IMR-90 (cell line): ENCODE measurements around the gene XRCC5. TPM values are rescaled to one million over a fixed set of nuclear protein-coding genes. Genes with fewer than 3 reads are reported as not detected.

Experiments
- ATAC-seq: fragments of 200-7000 bp; cut with Tn5 transposase; 2 replicates; pipeline ENCODE4 v1.9.1; 2020; ENCODE audit warnings: low read depth, mild to moderate bottlenecking, moderate library complexity
- BruUV-seq: library from RNA; stranded (reverse); fragments of 400-500 nt; replicated peaks from 2 replicates; lab custom pipeline; 2021; lab: Mats Ljungman, UMichigan
- CTCF ChIA-PET: fragments of 300-600 bp; formaldehyde crosslinking; extraction: SDS; loops from one replicate; lab custom pipeline; 2021; ENCODE audit warnings: antibody characterized with exemption; lab: Yijun Ruan, JAX
- POLR2A ChIA-PET: fragments of 300-600 bp; sonication (Branson Sonifier 250); formaldehyde crosslinking; loops from one replicate; lab custom pipeline; 2022; ENCODE audit warnings: antibody characterized with exemption; ENCODE audit not compliant: unreplicated experiment; lab: Charles Lee
- DNase-seq: peaks from one replicate; pipeline ENCODE4 v3.0.0; 2013
- H2AFZ ChIP-seq: replicated peaks from 2 replicates; pipeline ENCODE3; 2013; ENCODE audit warnings: low read length, mild to moderate bottlenecking; ENCODE audit not compliant: poor library complexity
- H2AK5ac ChIP-seq: 2 replicates; pipeline ENCODE4 v1.6.1; 2013; ENCODE audit warnings: low read depth, low read length, inconsistent platforms
- H2AK9ac ChIP-seq: replicated peaks from 2 replicates; pipeline ENCODE3; 2013; ENCODE audit warnings: mild to moderate bottlenecking, low read depth, low read length, moderate library complexity; ENCODE audit not compliant: poor library complexity
- H2BK120ac ChIP-seq: 2 replicates; pipeline ENCODE4 v1.6.1; 2013; ENCODE audit warnings: low read depth, low read length, inconsistent platforms
- H2BK15ac ChIP-seq: 3 replicates; pipeline ENCODE4 v1.6.1; 2013; ENCODE audit warnings: low read depth, low read length, inconsistent platforms
- H2BK20ac ChIP-seq: 2 replicates; pipeline ENCODE4 v1.6.1; 2013; ENCODE audit warnings: low read depth, mild to moderate bottlenecking, inconsistent platforms, low read length, moderate library complexity
- H2BK5ac ChIP-seq: 2 replicates; pipeline ENCODE4 v1.6.1; 2013; ENCODE audit warnings: mild to moderate bottlenecking, low read depth, low read length, inconsistent platforms; ENCODE audit not compliant: poor library complexity, severe bottlenecking
- H3K14ac ChIP-seq: replicated peaks from 2 replicates; pipeline ENCODE4 v1.6.1; 2013; ENCODE audit warnings: low read depth, low read length, inconsistent platforms
- H3K18ac ChIP-seq: 2 replicates; pipeline ENCODE4 v1.6.1; 2013; ENCODE audit warnings: low read depth, low read length, control low read depth
- H3K23ac ChIP-seq: 2 replicates; pipeline ENCODE4 v1.6.1; 2013; ENCODE audit warnings: low read depth, low read length, inconsistent platforms
- H3K27ac ChIP-seq: 2 replicates; pipeline ENCODE4 v1.5.1; 2013; ENCODE audit warnings: mild to moderate bottlenecking, control low read depth, low read length; ENCODE audit not compliant: insufficient read depth
- H3K27me3 ChIP-seq: 2 replicates; pipeline ENCODE4 v1.6.1; 2013; ENCODE audit warnings: low read length; ENCODE audit not compliant: control insufficient read depth, insufficient read depth
- H3K36me3 ChIP-seq: 2 replicates; pipeline ENCODE4 v1.6.1; 2013; ENCODE audit warnings: low read length, mixed read lengths; ENCODE audit not compliant: control insufficient read depth, insufficient read depth
- H3K4ac ChIP-seq: 2 replicates; pipeline ENCODE4 v1.6.1; 2013; ENCODE audit warnings: low read depth, low read length, inconsistent platforms
- H3K4me1 ChIP-seq: 2 replicates; pipeline ENCODE4 v1.6.1; 2013; ENCODE audit warnings: low read length, mixed read lengths; ENCODE audit not compliant: control insufficient read depth, insufficient read depth
- H3K4me2 ChIP-seq: 2 replicates; pipeline ENCODE4 v1.6.1; 2013; ENCODE audit warnings: low read depth, mild to moderate bottlenecking, control low read depth, low read length, moderate library complexity
- H3K4me3 ChIP-seq: 2 replicates; pipeline ENCODE4 v1.5.1; 2013; ENCODE audit warnings: low read depth, mild to moderate bottlenecking, control low read depth, low read length, moderate library complexity; ENCODE audit not compliant: insufficient read depth
- H3K56ac ChIP-seq: 2 replicates; pipeline ENCODE4 v1.6.1; 2013; ENCODE audit warnings: low read length, inconsistent platforms; ENCODE audit not compliant: insufficient read depth; ENCODE audit errors: extremely low read depth
- H3K79me1 ChIP-seq, 2 experiments: 2 replicates each; pipeline ENCODE4 v1.6.1; 2013; ENCODE audit warnings: low read length in 2 of 2, inconsistent platforms in 1 of 2, low read depth in 1 of 2
- H3K9ac ChIP-seq: 2 replicates; pipeline ENCODE4 v1.6.1; 2013; ENCODE audit warnings: low read depth, low read length, control low read depth
- H3K9me1 ChIP-seq: 2 replicates; pipeline ENCODE4 v1.6.1; 2013; ENCODE audit warnings: low read length, inconsistent platforms; ENCODE audit not compliant: insufficient read depth
- H3K9me3 ChIP-seq: 2 replicates; pipeline ENCODE4 v1.6.1; 2013; ENCODE audit warnings: low read length; ENCODE audit not compliant: control insufficient read depth, insufficient read depth
- H4K20me1 ChIP-seq: 2 replicates; pipeline ENCODE4 v1.6.1; 2013; ENCODE audit warnings: low read length, inconsistent platforms; ENCODE audit not compliant: insufficient read depth
- H4K5ac ChIP-seq: 2 replicates; pipeline ENCODE4 v1.6.1; 2013; ENCODE audit warnings: mild to moderate bottlenecking, low read depth, low read length, control low read depth
- H4K8ac ChIP-seq, 2 experiments: 2 replicates each; pipeline ENCODE4 v1.6.1; 2013; ENCODE audit warnings: low read depth in 2 of 2, low read length in 2 of 2, control low read depth in 1 of 2, inconsistent platforms in 1 of 2
- H4K91ac ChIP-seq: 2 replicates; pipeline ENCODE4 v1.6.1; 2013; ENCODE audit warnings: low read depth, low read length, inconsistent platforms; ENCODE audit not compliant: insufficient read depth
- CEBPB ChIP-seq: IDR thresholded peaks from 2 replicates; pipeline ENCODE4 v1.6.1; 2012; ENCODE audit warnings: low read depth, low read length, improper control_type of control experiment
- SMC3 ChIP-seq: fragments of 150-350 bp; IDR thresholded peaks from 2 replicates; pipeline ENCODE4 v1.6.1; 2016; ENCODE audit warnings: low read depth, mild to moderate bottlenecking, antibody characterized with exemption, low read length, moderate library complexity
- WGBS, 2 experiments: methylation state at CpG; one replicate each; pipeline versions ENCODE4 v1.1.5 to v1.1.7; 2013; ENCODE audit warnings: missing lambda C conversion rate in 2 of 2; ENCODE audit not compliant: insufficient read length in 1 of 2; ENCODE audit errors: extremely low coverage in 2 of 2; 5-methylcytosine and 5-hydroxymethylcytosine counted together
- dilution Hi-C: fragments of 300-500 bp; cut with HindIII; formaldehyde crosslinking; loops from one replicate; pipeline ENCODE4 v1.14.3; 2018; ENCODE audit warnings: low sequenced_read_pairs; ENCODE audit not compliant: unreplicated experiment
- in situ Hi-C: fragments of 300-500 bp; cut with MboI; formaldehyde crosslinking; loops from 3 replicates; pipeline ENCODE4 v1.14.3; 2019; ENCODE audit warnings: low sequenced_read_pairs, inconsistent platforms, mixed read lengths
- intact Hi-C: fragments of 100-400 bp; cut with micrococcal nuclease; formaldehyde crosslinking; loops from 2 replicates; pipeline ENCODE4 v1.10.0; 2022
- polyA plus RNA-seq, 3 experiments: library from polyadenylated mRNA; depleted of rRNA; stranded (reverse); fragments of >200 nt; gene quantifications; 2 replicates each; pipeline ENCODE4 v1.2.3, GENCODE V29; 2012; ENCODE audit warnings: low replicate concordance in 1 of 3
- total RNA-seq: library from RNA; depleted of rRNA; stranded (reverse); fragments of >200 nt; gene quantifications from 2 replicates; pipeline ENCODE4 v1.2.3, GENCODE V29; 2012

XRCC5 gene
- total and polyA plus RNA-seq, 2 of the 4 experiments (the other 2 are of a cell fraction): 144 to 509 TPM

DNA sequence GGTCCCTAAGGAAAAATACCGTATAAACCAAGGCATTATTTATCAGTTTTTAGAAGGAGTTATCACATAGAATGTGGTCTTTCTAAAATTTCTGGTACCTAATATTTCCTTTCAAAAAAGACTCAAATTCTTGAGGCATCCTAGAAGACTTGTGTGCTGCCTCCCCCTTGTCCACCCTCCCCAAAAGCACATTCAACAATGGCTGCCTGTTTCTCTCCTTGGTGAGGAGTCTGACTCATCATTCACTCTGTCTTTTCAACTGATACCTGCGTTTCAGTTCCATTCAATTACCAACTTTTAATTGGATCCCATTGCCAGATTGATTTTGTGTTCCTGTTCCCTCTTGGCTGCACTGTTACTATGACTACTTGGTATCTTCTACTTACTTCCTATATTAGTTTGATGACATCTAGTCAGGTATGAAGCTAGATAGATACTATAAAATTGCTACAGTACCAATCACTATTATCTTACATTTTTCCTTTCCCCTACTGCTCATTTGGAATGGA lies 72.9 kb downstream of the XRCC5 start:
- Histone ChIP-seq H4K8ac (no peak overlapping the region), H2AK5ac (no peak overlapping the region), H2BK15ac (no peak overlapping the region), H3K9me3 (no peaks in the 10 kb centered on the region), H2BK120ac (no peak overlapping the region), H2AK9ac (no peak overlapping the region), H3K4me3 (no peak overlapping the region), H3K9me1 (no peaks in the 10 kb centered on the region; the same call in 1 of the 2 replicates), H3K79me1 (peaks cover 38 to 62% of the 10 kb centered on the region in 2 experiments), H3K18ac (no peak overlapping the region), H3K4me1 (no peaks in the 10 kb centered on the region), H2AFZ (no peak overlapping the region), H3K27ac (no peak overlapping the region), H3K4ac (no peak overlapping the region), H3K27me3 (no peaks in the 10 kb centered on the region), H3K14ac (no peak overlapping the region), H3K9ac (no peak overlapping the region), H3K4me2 (no peak overlapping the region), H3K56ac (no peak overlapping the region), H4K20me1 (peaks cover 15% of the 10 kb centered on the region; the same call in 1 of the 2 replicates), H4K91ac (no peak overlapping the region), H4K5ac (no peak overlapping the region), H2BK5ac (no peak overlapping the region), H3K36me3 (peaks cover 33% of the 10 kb centered on the region), H3K23ac (no peak overlapping the region), H2BK20ac (no peak overlapping the region)
- ChIA-PET POLR2A (no interaction called here), CTCF (no interaction called here)
- 100% methylated on average over 1 of the region's 2 CpGs; no CpG with 5 or more reads in 1 of the 2 experiments for WGBS, 2 experiments
- DNase-seq (no peak), ATAC-seq (no peak)
- intact Hi-C loops (no loop called here), in situ Hi-C loops (no loop called here), dilution Hi-C loops (no loop called here)
- no peak for TF ChIP-seq CEBPB
- no peak for TF ChIP-seq SMC3
- BruUV-seq: no TSS peak
